GM04503 (cell line): Measurements from ENCODE around the gene PRPF40A.

Experiments
- DNase-seq: peaks from one replicate; pipeline ENCODE4 v3.0.0-alpha.2; 2012; ENCODE audit warnings: low read depth

The PRPF40A gene

GRCh38 chr2:152649997-152650396 lies 67.3 kb downstream of the PRPF40A start:
- DNase-seq = no peak

DNA sequence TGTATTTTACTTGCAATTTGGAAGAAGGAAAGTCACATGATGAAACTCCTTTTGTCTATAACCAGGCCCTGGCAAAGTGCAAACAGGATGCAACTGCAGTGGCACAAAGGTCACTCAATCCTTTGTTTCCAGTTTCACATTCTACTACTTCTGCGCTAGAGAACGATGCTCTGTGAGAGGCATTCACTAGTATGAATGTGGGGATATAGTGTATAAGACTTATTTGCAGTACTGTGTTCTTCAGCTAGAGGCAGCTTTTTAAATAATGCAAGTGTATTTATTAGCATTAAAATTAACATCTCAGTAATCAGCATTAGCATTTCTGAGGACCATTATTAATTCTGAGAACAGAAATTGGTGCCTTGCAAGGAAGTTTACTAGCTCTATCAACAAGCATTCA lies 68.9 kb downstream of the PRPF40A start:
- DNase-seq = no peak

GRCh38 chr2:152647552-152647951 lies 69.7 kb downstream of the PRPF40A start:
- DNase-seq = no peak

DNA sequence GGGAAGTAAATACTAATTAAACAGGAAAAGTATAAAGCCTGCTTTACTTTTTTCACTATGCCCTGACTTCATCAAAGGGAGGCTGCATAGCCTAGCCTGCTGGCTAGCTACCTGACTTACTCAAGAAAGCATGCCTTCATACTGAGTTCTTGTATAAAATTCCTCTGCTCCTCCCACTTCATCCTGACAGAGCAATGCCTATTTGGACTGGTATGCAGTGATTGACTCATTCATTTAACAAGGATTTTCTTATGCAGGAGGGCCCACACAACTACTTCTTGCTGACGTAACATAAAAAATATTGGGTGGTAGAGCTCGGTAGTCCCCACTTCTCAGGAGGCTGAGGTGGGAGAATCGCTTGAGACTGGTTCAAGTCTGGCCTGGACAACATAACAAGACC lies 70.5 kb downstream of the PRPF40A start:
- peak; percentile 77 for DNase-seq

DNA sequence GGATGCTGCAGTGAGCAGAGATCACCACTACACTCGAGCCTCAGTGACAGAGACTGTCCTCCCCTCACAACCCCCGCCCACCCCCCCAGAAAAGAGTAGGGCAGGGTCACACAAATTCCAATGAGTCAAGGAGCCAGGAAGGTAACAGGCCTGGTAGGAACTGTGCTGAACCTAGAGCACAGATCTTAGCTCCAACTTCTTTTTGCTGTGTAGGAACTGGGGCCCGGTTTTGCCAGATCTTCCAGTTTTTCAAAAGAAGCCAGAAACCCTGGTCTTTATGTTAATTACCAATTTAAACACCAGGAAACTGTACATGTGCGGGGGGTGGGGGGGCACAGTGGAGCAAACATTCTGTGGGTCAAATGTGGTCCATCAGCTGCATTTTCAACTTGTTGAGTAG lies 71.0 kb downstream of the PRPF40A start:
- DNase-seq = no peak

- DNase-seq = no peak
Measured at GRCh38 chr2:152644189-152644873, 72.9 kb downstream of the PRPF40A start.

GRCh38 chr2:152638590-152638989 lies 78.7 kb downstream of the PRPF40A start:
- DNase-seq = no peak

- DNase-seq = no peak
Measured at GRCh38 chr2:152638056-152638455, 79.2 kb downstream of the PRPF40A start.

- DNase-seq = no peak
Measured at GRCh38 chr2:152637251-152637650, 80.0 kb downstream of the PRPF40A start.

DNA sequence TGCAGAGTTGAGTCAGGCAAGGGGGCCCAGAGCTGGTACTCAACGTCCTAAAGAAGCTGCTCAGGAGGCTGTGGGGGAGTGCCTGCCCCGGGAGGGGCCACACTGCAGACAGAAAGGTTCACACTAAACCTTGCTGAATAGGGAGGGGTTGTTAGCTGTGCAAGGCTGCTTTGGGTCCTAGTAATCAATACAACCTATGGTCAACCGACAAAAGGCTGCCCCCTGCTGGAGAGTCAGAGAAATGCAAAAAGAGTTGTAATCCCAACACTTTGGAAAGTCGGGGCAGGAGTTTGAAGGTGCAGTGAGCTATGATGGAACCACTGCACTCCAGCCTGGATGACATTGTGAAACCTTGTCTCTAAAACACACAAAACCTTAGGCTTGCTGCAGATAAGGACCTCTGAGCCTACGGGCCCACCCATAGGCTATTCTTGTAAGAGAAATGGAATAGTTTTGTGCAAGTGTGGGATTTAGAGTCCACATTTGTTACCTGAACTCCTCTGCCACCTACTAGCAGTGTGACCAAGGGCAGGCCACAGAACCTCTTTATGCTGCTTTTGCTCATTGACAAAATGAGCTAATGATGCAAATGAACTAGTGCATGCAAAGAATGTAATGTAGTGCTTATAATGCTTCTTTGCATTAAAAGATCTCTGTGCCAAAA lies 81.5 kb downstream of the PRPF40A start:
- no peak for DNase-seq

DNA sequence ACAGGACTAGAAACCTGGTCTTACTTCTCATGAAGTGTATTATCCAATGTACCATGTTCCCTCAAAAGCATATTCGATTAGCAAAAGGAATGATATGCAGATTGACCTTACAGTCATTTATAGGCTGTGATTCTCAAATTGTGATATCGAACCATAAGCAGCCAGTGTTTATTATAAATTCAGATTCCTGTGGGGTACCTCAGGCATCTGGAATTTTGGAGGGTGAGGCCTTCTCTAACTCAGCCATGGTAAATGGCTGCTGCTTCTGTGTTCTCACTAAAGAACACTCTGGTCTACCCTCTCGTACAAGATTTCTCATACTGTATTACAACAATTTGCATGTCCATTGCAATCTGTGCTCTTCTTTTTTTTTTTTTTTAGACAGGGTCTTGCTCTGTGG lies 84.5 kb downstream of the PRPF40A start:
- DNase-seq = no peak

DNA sequence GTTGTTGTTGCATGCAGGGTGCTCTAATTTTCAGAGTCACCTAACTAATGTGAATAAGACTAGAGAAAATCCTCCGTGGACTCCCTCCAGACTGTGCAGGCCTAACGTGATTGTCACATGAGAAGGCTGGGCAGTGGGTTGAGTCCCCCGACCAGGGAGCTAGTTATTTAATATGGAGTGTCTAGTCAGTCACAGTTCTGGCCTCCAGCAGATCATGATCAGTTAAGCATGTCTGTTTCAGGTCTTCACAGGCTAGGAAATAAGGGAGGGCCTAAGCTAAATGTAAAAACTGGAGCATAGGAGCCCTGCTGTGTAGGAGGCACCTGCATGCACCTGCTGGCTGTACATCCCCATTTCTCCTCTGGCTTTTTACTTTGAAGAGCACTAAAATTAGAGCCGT lies 86.8 kb downstream of the PRPF40A start:
- no peak for DNase-seq

DNA sequence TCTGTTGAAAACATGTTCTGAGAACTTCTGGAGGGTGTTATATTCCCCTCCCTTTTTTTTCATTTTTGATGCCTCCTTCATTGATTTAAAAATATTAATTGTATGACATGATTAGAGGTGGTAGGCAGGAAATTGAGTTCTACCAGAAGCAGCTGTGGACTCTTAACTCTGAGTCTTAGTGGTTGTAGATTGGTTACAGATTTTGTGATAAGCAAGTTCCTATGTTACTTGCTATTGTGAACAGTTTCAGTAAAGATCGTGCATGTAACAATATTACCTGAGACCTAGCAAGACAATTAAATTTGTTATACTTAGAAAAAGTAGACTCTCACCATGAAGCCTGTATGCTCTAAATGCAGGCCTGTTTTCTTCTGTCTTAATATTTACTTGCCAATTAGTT lies 88.1 kb downstream of the PRPF40A start:
- no peak for DNase-seq

DNA sequence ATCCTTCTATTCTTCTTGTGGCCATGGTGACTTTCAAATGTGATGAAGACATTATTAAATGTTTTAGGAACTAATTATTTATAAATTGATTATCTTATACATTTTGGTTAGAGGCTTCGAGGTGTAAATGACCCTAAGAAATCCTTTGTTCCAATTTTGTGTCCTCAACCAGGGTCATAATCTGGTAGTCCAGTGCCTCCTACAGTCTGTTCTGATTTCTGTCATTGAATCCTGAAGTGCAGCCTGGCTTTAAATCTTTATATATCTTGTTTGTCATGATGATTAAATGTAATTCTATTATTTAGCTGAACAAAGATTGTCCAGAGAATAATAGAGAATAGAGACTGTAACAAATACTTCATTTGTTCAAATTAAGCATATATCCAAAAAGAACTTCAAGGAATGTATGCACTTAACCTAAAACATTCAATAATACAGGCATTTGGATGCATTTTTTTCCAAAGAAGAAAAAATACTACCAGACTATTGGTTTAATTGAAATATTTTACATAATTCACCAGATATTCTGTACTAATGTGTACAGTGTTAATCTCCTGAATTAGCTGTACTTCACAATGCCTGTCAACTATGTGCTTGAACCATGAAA lies 89.8 kb downstream of the PRPF40A start:
- no peak for DNase-seq

DNA sequence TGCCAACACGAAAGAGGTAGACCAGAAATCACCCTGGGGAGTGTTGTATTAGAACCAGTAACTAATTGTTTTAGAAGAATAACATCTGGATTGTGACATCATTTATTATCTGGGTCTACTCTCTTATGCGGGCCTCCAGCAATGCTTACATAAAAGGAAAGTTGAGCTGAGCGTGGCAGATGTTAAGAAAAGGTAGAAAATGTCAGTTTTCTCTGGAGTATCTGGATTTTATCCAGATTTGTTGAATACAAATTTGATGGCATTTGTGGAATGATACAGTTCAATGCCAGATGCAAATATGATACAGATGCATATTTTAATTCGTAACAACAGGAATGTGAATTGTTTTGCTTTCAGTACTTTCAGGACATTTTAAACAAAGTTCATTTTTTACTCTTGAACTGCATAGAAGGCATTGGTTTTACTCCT lies 90.3 kb downstream of the PRPF40A start:
- no peak for DNase-seq

DNA sequence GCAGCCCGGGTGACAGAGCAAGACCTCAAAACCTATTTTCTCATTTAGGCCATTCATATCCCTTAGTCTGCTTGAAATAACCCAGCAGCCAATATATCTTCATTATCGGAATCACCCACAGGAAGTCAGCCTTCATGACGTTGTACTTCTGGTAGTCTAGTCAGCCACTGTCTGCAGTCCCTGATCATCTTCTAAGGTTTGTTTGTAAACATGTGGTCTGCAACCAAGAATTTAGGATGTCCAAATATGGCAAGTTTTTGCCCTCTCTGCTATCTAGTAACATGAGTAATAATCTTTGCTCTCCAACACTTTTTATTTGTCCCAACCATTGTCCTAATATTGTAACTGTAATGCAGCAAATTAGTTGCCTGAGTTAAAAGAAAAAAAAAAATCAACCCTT lies 92.5 kb downstream of the PRPF40A start:
- DNase-seq = no peak

DNA sequence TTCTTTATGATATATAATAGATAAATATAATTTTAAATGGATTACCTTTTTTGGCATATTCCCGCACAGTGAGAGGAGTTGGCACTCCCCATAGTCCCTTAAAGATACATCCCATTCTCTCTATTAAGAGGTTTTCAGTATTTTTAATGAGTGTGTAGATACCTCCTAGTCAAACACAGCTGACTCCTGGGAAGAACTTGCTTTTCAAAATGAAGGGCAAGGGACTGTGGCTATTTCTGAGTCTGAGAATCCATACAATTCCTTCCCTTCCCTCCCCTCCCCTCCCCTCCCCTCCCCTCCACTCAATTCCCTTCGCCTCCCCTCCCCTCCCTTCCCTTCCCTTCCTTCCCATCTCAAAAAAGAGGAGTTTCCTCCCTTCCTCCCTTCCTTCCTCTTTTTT lies 93.5 kb downstream of the PRPF40A start:
- no peak for DNase-seq

GRCh38 chr2:152623076-152623740 lies 94.1 kb downstream of the PRPF40A start:
- DNase-seq = no peak

DNA sequence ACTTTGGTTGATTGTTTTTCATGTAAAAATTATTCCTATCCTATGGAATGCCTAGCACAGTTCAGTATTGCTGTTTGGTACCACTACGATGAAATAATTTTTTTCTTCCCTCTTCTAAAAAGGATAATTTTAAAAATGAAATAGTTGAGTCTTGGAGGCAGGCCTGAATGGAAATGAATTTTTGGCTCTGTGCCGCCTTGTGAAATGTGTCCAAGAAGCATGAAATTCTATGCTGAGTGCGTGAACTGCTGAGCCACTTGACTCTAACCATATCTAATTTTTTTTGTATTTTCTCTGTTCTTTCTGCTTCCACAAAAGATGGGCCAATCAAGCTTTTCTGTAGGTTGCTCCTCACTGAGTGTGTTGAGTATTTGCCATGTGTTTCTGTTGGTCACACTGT lies 95.0 kb downstream of the PRPF40A start:
- DNase-seq = no peak

- no peak for DNase-seq
Measured at GRCh38 chr2:152620985-152621384, 96.3 kb downstream of the PRPF40A start.

- no peak for DNase-seq
Measured at GRCh38 chr2:152620208-152620607, 97.1 kb downstream of the PRPF40A start.

DNA sequence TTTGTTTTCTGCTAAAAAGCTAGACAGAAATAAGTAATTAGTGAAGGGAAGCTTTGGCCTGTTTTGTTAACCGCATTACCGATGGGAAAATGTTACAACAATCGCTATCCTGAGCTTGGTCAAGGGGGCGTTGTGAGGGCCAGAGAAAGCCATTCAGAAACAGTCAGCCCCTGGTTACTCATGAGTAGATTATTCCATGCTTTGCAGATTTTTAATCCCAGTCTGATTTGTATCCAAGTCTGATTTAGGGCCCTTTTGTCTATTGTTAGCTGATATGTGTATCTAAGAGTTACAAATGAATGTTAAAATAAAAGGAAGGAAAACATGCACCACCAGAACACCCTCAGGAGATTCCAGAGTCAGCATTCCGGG lies 99.1 kb downstream of the PRPF40A start:
- no peak for DNase-seq
